Measurements from ENCODE around the gene ZBED5. TPM values are rescaled to one million over a fixed set of nuclear protein-coding genes. Genes with fewer than 3 reads are reported as not detected.

The ZBED5 gene
- total and polyA plus RNA-seq, 2 of the 4 experiments (the other 2 are of a cell fraction), result 28.2 to 30.8 TPM

- H4K91ac ChIP-seq (ENCODE audit: insufficient read depth, low read depth, low read length), result no peak overlapping the region
- H3K4me1 ChIP-seq (ENCODE audit: control insufficient read depth, insufficient read depth, low read length), result peaks cover 2% of the 10 kb centered on the region; the same call in 1 of the 2 replicates
- H4K5ac ChIP-seq (ENCODE audit: low read depth, low read length), result no peak overlapping the region
- no peak overlapping the region for H2AK5ac ChIP-seq (ENCODE audit: low read depth, low read length)
- no peaks in the 10 kb centered on the region for H4K20me1 ChIP-seq (ENCODE audit: insufficient read depth, low read length)
- in situ Hi-C loops (cut with MboI; ENCODE audit: low sequenced_read_pairs), result no loop called here
- H3K9ac ChIP-seq (ENCODE audit: low read depth, low read length), result no peak overlapping the region
- no peaks in the 10 kb centered on the region for H3K36me3 ChIP-seq (ENCODE audit: control insufficient read depth, insufficient read depth, low read length)
- H3K27me3 ChIP-seq (ENCODE audit: control insufficient read depth, insufficient read depth, low read length), result no peaks in the 10 kb centered on the region
- ChIA-PET POLR2A (ENCODE audit: unreplicated experiment) (interaction anchor here (1.1 kb wide), 1 partner anchor 35 kb away, joined by 3 read pairs; no protein-coding TSS in a partner anchor), CTCF (interaction anchor here (0.5 kb wide), 1 partner anchor 310 kb away, joined by 3 read pairs; no protein-coding TSS in a partner anchor)
- H2AFZ ChIP-seq (replicated peaks; ENCODE audit: low read length, poor library complexity), result no peak overlapping the region
- H3K4me2 ChIP-seq (ENCODE audit: low read depth, low read length), result peak overlapping the region; percentile 40; the same call in 1 of the 2 replicates
- dilution Hi-C loops (cut with HindIII; ENCODE audit: low sequenced_read_pairs, unreplicated experiment), result no loop called here
- no peak for TF ChIP-seq ELK1 (IDR thresholded peaks at IDR 0.05; ENCODE audit: borderline replicate concordance, low read depth, low read length)
- TF ChIP-seq BHLHE40 (IDR thresholded peaks at IDR 0.05; ENCODE audit: low read depth, low read length), result no peak
- TF ChIP-seq CEBPB (IDR thresholded peaks at IDR 0.05; ENCODE audit: low read depth, low read length), result no peak
- no peak for TF ChIP-seq USF2 (IDR thresholded peaks at IDR 0.05; ENCODE audit: low read depth, low read length)
- TF ChIP-seq CTCF (conservative IDR thresholded peaks at IDR 0.05; ENCODE audit: low read depth, low read length), result no peak
- TF ChIP-seq RCOR1 (IDR thresholded peaks at IDR 0.05; ENCODE audit: insufficient replicate concordance, low read length), result no peak
- TF ChIP-seq RFX5 (IDR thresholded peaks at IDR 0.05; ENCODE audit: low read depth, low read length), result no peak
- no peak for TF ChIP-seq CHD1 (IDR thresholded peaks at IDR 0.05; ENCODE audit: low read depth, low read length)
- no peak for TF ChIP-seq FOS (IDR thresholded peaks at IDR 0.05; ENCODE audit: low read depth, low read length)
- TF ChIP-seq NFE2L2 (IDR thresholded peaks at IDR 0.05; ENCODE audit: low read depth, low read length), result no peak
- no peak for TF ChIP-seq POLR2A (IDR thresholded peaks at IDR 0.05; ENCODE audit: low read depth, low read length)
- no peak for TF ChIP-seq SMC3 (IDR thresholded peaks at IDR 0.05; ENCODE audit: low read depth, low read length)
- TF ChIP-seq MAZ (IDR thresholded peaks at IDR 0.05; ENCODE audit: borderline replicate concordance, low read depth, low read length), result no peak
- TF ChIP-seq MXI1 (IDR thresholded peaks at IDR 0.05; ENCODE audit: borderline replicate concordance, low read depth, low read length), result no peak
- TF ChIP-seq RAD21 (IDR thresholded peaks at IDR 0.05; ENCODE audit: low read length), result no peak
- TF ChIP-seq MAFK (IDR thresholded peaks at IDR 0.05; ENCODE audit: low read depth, low read length), result no peak
- no peak overlapping the region for H3K4me3 ChIP-seq (ENCODE audit: insufficient read depth, low read depth, low read length)
- BruUV-seq (replicated peaks), result no TSS peak
- intact Hi-C loops (cut with micrococcal nuclease), result no loop called here
- no peak overlapping the region for H3K23ac ChIP-seq (ENCODE audit: low read depth, low read length)
- no peak overlapping the region for H2BK20ac ChIP-seq (ENCODE audit: low read depth, low read length)
- ATAC-seq (ENCODE audit: low read depth) (peak; percentile 45), DNase-seq (no peak)
- no peaks in the 10 kb centered on the region for H3K9me3 ChIP-seq (ENCODE audit: control insufficient read depth, insufficient read depth, low read length)
- H2BK5ac ChIP-seq (ENCODE audit: low read depth, low read length, poor library complexity, severe bottlenecking), result no peak overlapping the region
- no peak overlapping the region for H2BK15ac ChIP-seq (ENCODE audit: low read depth, low read length)
- no peak overlapping the region for H3K56ac ChIP-seq (ENCODE audit: extremely low read depth, insufficient read depth, low read length)
- peaks cover 7% of the 10 kb centered on the region for H3K9me1 ChIP-seq (ENCODE audit: insufficient read depth, low read length)
- no peak overlapping the region for H3K14ac ChIP-seq (replicated peaks; ENCODE audit: low read depth, low read length)
- H2BK120ac ChIP-seq (ENCODE audit: low read depth, low read length), result no peak overlapping the region
- no peak overlapping the region for H3K4ac ChIP-seq (ENCODE audit: low read depth, low read length)
- H3K79me1 ChIP-seq (ENCODE audit: low read depth in 1 of 2, low read length in 2 of 2), result peaks cover 2 to 11% of the 10 kb centered on the region in 2 experiments; a peak in 3 of 4 replicates
- H2AK9ac ChIP-seq (replicated peaks; ENCODE audit: low read depth, low read length, poor library complexity), result no peak overlapping the region
- H4K8ac ChIP-seq (ENCODE audit: low read depth in 2 of 2, low read length in 2 of 2), result no peak overlapping the region
- no peak overlapping the region for H3K27ac ChIP-seq (ENCODE audit: insufficient read depth, low read length)
- no peak overlapping the region for H3K18ac ChIP-seq (ENCODE audit: low read depth, low read length)
These were observed 13.1 kb downstream of the ZBED5 start for GRCh38 chr11:10844796-10845195.
